Measurements from ENCODE around the gene RGN. TPM values are rescaled to one million over a fixed set of nuclear protein-coding genes. Genes with fewer than 3 reads are reported as not detected.

Gene RGN
- total RNA-seq, 1 experiment from 2014 or later = 1.8 TPM

Other genes starting within 250 kb of the RGN start
- 21.5 and 24.7 TPM in 2 replicates for gene RP2, start 241.4 kb upstream of the RGN start, total RNA-seq (2021)
- 42.4 and 48.5 TPM in 2 replicates for gene JADE3, start 166.0 kb upstream of the RGN start, total RNA-seq (2021)
- gene NDUFB11, start 66.3 kb downstream of the RGN start, total RNA-seq (2021) = 137 and 141 TPM in 2 replicates
- gene RBM10, start 66.8 kb downstream of the RGN start, total RNA-seq (2021) = 80.9 and 85.3 TPM in 2 replicates
- gene UBA1, start 115.4 kb downstream of the RGN start, total RNA-seq (2021) = 413 and 437 TPM in 2 replicates
- gene CDK16, start 140.2 kb downstream of the RGN start, total RNA-seq (2021) = 168 and 181 TPM in 2 replicates
- 122 and 134 TPM in 2 replicates for gene USP11, start 154.6 kb downstream of the RGN start, total RNA-seq (2021)